Loucy (cell line): ENCODE data around the gene TAS1R2.

Experiments used
- H2AFZ ChIP-seq: fragments of 200-600 bp; sonication (generic); 2 replicates; pipeline ENCODE4 v1.6.0; 2016; ENCODE audit warnings: antibody characterized with exemption, mild to moderate bottlenecking, low read length, moderate library complexity
- H3F3A ChIP-seq: fragments of 200-600 bp; 2 replicates; pipeline ENCODE4 v1.6.0; 2016; ENCODE audit warnings: antibody characterized with exemption, low read depth, mild to moderate bottlenecking
- H3K27me3 ChIP-seq: fragments of 200-600 bp; sonication (generic); 2 replicates; pipeline ENCODE4 v1.6.1; 2014; ENCODE audit warnings: low read length, mild to moderate bottlenecking; ENCODE audit not compliant: insufficient read depth, poor library complexity, severe bottlenecking
- H3K36me3 ChIP-seq: fragments of 200-600 bp; sonication (generic); 2 replicates; pipeline ENCODE4 v1.6.1; 2016; ENCODE audit warnings: low read length; ENCODE audit not compliant: insufficient read depth
- H3K4me1 ChIP-seq: fragments of 200-600 bp; sonication (generic); 2 replicates; pipeline ENCODE4 v1.5.1; 2014; ENCODE audit warnings: low read length, mild to moderate bottlenecking; ENCODE audit not compliant: insufficient read depth, poor library complexity, severe bottlenecking
- H3K4me2 ChIP-seq: fragments of 200-600 bp; sonication (generic); 2 replicates; pipeline ENCODE4 v1.6.0; 2014; ENCODE audit warnings: antibody characterized with exemption, low read length, low read depth, mild to moderate bottlenecking; ENCODE audit not compliant: poor library complexity, severe bottlenecking
- H3K4me3 ChIP-seq: fragments of 200-600 bp; sonication (generic); 2 replicates; pipeline ENCODE4 v1.5.1; 2014; ENCODE audit warnings: low read length, mild to moderate bottlenecking, mixed read lengths; ENCODE audit not compliant: poor library complexity, severe bottlenecking
- H3K79me2 ChIP-seq: fragments of 200-600 bp; sonication (generic); 2 replicates; pipeline ENCODE4 v1.6.1; 2014; ENCODE audit warnings: low read length; ENCODE audit not compliant: insufficient read depth
- H3K9ac ChIP-seq: fragments of 200-600 bp; sonication (generic); 2 replicates; pipeline ENCODE4 v1.6.0; 2014; ENCODE audit warnings: mild to moderate bottlenecking, low read depth, low read length, moderate library complexity; ENCODE audit not compliant: poor library complexity, severe bottlenecking
- H3K9me2 ChIP-seq: fragments of 200-600 bp; sonication (generic); replicated peaks from 2 replicates; pipeline ENCODE4 v1.6.1; 2016; ENCODE audit warnings: low read depth, low read length, mixed read lengths
- H3K9me3 ChIP-seq: fragments of 200-600 bp; sonication (generic); 2 replicates; pipeline ENCODE4 v1.6.1; 2014; ENCODE audit warnings: mild to moderate bottlenecking, antibody characterized with exemption, low read length, low read depth; ENCODE audit not compliant: insufficient read depth
- H4K20me1 ChIP-seq: fragments of 200-600 bp; sonication (generic); 2 replicates; pipeline ENCODE4 v1.6.0; 2014; ENCODE audit warnings: antibody characterized with exemption, low read length, mild to moderate bottlenecking; ENCODE audit not compliant: insufficient read depth, poor library complexity, severe bottlenecking
- CTCF ChIP-seq: fragments of 200-600 bp; sonication (generic); conservative IDR thresholded peaks from 2 replicates; pipeline ENCODE4 v1.5.1; 2014; ENCODE audit warnings: mild to moderate bottlenecking, antibody characterized with exemption, low read length
- EZH2phosphoT487 ChIP-seq: fragments of 200-600 bp; IDR thresholded peaks from 2 replicates; pipeline ENCODE4 v1.6.1; 2018; ENCODE audit warnings: antibody characterized with exemption, mild to moderate bottlenecking, moderate library complexity, borderline replicate concordance

TAS1R2 gene

GRCh38 chr1:18820791-18821641, 38.4 kb downstream of the TAS1R2 start:
- H4K20me1 ChIP-seq = no peaks in the 10 kb centered on the region
- no peaks in the 10 kb centered on the region for H3K79me2 ChIP-seq
- H2AFZ ChIP-seq = no peak overlapping the region
- H3K4me1 ChIP-seq = no peaks in the 10 kb centered on the region
- no peaks in the 10 kb centered on the region for H3K27me3 ChIP-seq
- no peaks in the 10 kb centered on the region for H3F3A ChIP-seq
- no peaks in the 10 kb centered on the region for H3K9me3 ChIP-seq
- H3K36me3 ChIP-seq = no peaks in the 10 kb centered on the region
- H3K9ac ChIP-seq = no peak overlapping the region
- H3K4me2 ChIP-seq = no peak overlapping the region
- TF ChIP-seq EZH2phosphoT487 (no peak), CTCF (peak; percentile 92)
- no peaks in the 10 kb centered on the region for H3K9me2 ChIP-seq
- H3K4me3 ChIP-seq = no peak overlapping the region

- no peaks in the 10 kb centered on the region for H3K4me1 ChIP-seq
- no peaks in the 10 kb centered on the region for H3K27me3 ChIP-seq
- TF ChIP-seq EZH2phosphoT487 = no peak
- H4K20me1 ChIP-seq = no peaks in the 10 kb centered on the region
- H2AFZ ChIP-seq = no peak overlapping the region
- H3K9me2 ChIP-seq = no peaks in the 10 kb centered on the region
- no peaks in the 10 kb centered on the region for H3F3A ChIP-seq
- no peak overlapping the region for H3K4me2 ChIP-seq
- H3K36me3 ChIP-seq = no peaks in the 10 kb centered on the region
- no peaks in the 10 kb centered on the region for H3K79me2 ChIP-seq
- no peaks in the 10 kb centered on the region for H3K9me3 ChIP-seq
- H3K4me3 ChIP-seq = no peak overlapping the region
- H3K9ac ChIP-seq = no peak overlapping the region
Measured at GRCh38 chr1:18819986-18820790, 39.3 kb downstream of the TAS1R2 start.

GRCh38 chr1:18819203-18819602, 40.3 kb downstream of the TAS1R2 start:
- Histone ChIP-seq H3K9ac (no peak overlapping the region), H3K36me3 (no peaks in the 10 kb centered on the region), H3K79me2 (no peaks in the 10 kb centered on the region), H2AFZ (no peak overlapping the region), H3F3A (no peaks in the 10 kb centered on the region), H3K9me2 (no peaks in the 10 kb centered on the region), H4K20me1 (no peaks in the 10 kb centered on the region), H3K4me2 (no peak overlapping the region), H3K27me3 (no peaks in the 10 kb centered on the region), H3K4me3 (no peak overlapping the region), H3K4me1 (no peaks in the 10 kb centered on the region), H3K9me3 (no peaks in the 10 kb centered on the region)
- TF ChIP-seq CTCF (no peak), EZH2phosphoT487 (no peak)
